Fibroblast of villous mesenchyme (primary cell): ENCODE results near the gene DEPDC5. TPM values are rescaled to one million over a fixed set of nuclear protein-coding genes. Genes with fewer than 3 reads are reported as not detected.

Experiments used
- DNase-seq: peaks from one replicate; pipeline ENCODE4 v3.0.0-alpha.2; 2010; ENCODE audit warnings: low read depth
- H3K4me3 ChIP-seq: 2 replicates; pipeline ENCODE4 v1.5.1; 2011; ENCODE audit warnings: low read depth, mild to moderate bottlenecking, low read length
- total RNA-seq: library from RNA; depleted of rRNA; stranded (reverse); fragments of >200 nt; gene quantifications from 2 replicates; pipeline ENCODE4 v1.2.3, GENCODE V29; 2012
- TF ChIP-seq, protein P1 (sequence below): IDR thresholded peaks from 2 replicates; pipeline ENCODE4 v1.5.1; 2012; ENCODE audit warnings: low read depth, mild to moderate bottlenecking, low read length; ENCODE audit not compliant: insufficient read depth

DEPDC5 gene
- total RNA-seq, 1 donor = 13.0 TPM

DNA sequence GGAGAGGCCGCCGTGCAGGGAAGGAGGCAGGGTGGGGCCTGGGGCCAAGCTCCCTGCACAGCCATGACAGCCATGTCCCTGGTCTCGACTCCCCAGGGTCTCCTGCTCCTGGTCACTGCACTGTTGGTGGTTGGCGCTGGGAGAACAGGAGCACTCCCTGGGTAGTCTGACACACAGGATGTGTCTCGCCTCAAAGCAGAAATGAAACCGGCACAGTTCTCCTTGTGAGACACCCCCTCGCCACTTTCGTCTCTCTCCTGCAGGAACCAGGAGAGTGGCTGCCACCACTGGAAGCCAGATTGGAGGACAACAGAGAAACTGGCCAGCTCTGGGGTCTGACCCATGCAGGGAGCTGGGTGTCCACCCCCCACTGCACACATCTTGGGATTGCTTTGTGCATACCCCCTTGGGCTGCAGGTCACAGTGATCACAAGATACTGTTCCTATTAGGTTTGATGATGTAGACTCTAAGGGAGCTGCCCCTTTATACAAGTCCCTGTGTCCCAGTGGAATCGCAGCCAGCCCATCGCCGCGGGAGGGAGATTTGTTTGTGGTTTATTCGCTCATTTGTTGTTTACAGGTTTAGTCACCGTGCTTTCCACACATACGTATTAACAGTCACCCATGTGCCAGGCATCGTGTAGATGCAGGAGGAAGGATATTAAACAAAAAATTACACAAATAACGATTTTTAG lies 163.6 kb downstream of the DEPDC5 start:
- TF ChIP-seq, protein P1, sequence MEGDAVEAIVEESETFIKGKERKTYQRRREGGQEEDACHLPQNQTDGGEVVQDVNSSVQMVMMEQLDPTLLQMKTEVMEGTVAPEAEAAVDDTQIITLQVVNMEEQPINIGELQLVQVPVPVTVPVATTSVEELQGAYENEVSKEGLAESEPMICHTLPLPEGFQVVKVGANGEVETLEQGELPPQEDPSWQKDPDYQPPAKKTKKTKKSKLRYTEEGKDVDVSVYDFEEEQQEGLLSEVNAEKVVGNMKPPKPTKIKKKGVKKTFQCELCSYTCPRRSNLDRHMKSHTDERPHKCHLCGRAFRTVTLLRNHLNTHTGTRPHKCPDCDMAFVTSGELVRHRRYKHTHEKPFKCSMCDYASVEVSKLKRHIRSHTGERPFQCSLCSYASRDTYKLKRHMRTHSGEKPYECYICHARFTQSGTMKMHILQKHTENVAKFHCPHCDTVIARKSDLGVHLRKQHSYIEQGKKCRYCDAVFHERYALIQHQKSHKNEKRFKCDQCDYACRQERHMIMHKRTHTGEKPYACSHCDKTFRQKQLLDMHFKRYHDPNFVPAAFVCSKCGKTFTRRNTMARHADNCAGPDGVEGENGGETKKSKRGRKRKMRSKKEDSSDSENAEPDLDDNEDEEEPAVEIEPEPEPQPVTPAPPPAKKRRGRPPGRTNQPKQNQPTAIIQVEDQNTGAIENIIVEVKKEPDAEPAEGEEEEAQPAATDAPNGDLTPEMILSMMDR = no peak
- no peak for DNase-seq
- no peak overlapping the region for H3K4me3 ChIP-seq

DNA sequence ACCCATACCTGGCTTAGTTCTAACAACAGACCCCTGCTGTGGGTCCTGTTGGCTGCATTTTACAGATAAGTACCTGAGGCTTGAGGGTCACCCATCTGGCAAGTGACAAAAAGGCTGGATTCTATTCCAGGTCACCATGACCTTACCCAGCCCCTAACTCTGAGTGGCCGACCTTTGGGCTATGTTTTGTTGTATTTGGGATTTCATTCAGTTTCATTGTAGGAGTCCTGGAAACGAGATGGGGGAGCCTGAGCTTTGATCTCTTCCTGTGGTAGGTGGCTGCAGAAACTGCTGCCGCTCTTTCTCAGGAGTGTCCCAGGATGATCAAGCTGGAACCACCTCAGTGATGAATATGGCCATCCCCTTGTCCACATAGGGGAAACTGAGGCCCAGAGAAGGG lies 165.9 kb downstream of the DEPDC5 start:
- H3K4me3 ChIP-seq = no peak overlapping the region
- DNase-seq = no peak
- TF ChIP-seq, protein P1 = no peak

DNA sequence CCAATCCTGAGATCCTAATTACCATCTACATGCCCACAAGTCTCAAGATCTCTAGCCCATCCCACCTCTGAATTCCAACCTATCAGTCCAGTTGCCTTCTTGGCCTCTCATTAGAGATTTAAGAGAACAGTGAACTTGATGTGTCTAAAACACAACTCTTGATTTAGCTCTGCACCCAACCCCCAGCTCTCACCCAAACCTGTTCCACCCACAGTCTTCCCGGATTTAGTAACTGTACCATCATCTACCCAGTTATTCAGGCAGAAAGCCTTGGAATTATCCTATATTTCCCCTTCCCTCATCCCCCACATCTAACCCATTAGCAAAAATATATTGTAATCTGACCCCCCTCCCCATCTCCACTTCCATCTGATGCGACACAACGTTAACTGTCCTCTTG lies 166.5 kb downstream of the DEPDC5 start:
- DNase-seq = no peak
- H3K4me3 ChIP-seq = no peak overlapping the region
- TF ChIP-seq, protein P1 = no peak

DNA sequence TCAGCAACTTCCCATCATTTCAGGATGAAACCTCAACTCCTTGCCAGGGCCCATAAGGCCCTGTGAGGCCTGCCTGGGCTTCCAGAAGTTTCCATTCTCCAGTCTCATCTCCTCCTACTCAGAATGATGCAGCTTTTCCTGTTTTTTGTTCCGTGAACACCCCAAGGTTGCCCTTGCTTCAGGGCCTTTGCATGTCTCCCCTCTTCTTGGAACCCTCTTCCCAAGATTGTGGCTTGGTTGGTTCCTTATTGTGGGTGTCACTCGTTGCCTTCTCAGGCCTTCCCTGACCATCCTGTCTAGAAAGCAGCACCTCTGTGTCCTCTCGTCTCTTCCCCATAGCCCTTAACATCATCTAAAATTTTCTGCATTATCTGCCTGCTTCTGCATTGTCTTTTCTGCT lies 167.3 kb downstream of the DEPDC5 start:
- H3K4me3 ChIP-seq = no peak overlapping the region
- no peak for DNase-seq
- TF ChIP-seq, protein P1 = no peak

DNA sequence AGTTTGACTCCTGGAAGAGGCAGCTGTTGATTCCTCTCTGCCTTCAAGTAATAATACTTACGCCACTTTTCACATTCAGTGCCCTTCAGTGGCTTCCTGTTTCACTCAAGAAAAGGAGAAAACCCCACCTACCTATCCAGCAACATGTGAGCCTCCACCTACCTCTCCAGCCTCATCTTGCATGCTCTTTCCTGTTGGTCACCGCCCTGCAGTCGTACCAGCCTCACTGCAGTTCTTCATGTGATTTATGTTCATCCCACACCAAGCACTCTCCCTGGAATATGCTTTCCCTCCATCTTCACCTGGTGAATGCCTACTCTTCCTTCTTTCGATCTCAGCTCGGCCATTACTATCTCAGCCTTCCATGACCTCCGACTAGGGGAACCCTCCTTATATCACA lies 168.7 kb downstream of the DEPDC5 start:
- no peak for DNase-seq
- TF ChIP-seq, protein P1 = no peak
- H3K4me3 ChIP-seq = no peak overlapping the region

DNA sequence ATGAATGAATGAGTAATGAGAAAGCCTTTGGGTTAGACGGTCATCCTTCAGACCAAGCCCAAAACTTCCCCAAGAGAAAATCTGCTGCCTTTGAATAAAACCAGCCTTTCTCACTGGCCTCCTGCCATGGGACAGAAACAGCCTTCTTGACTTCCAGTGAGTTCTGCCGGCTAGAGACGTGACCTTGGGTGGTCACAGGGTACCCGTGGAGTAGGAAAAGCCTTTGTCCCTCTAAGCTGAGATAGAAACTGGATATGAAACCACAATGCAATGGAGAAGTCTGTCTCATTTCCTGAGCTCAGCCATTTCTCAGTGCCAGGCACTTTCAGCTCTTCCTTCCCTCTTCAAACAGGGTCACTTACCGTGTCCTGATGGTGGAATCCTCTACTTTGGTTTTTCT lies 169.3 kb downstream of the DEPDC5 start:
- no peak overlapping the region for H3K4me3 ChIP-seq
- TF ChIP-seq, protein P1 = no peak
- no peak for DNase-seq

DNA sequence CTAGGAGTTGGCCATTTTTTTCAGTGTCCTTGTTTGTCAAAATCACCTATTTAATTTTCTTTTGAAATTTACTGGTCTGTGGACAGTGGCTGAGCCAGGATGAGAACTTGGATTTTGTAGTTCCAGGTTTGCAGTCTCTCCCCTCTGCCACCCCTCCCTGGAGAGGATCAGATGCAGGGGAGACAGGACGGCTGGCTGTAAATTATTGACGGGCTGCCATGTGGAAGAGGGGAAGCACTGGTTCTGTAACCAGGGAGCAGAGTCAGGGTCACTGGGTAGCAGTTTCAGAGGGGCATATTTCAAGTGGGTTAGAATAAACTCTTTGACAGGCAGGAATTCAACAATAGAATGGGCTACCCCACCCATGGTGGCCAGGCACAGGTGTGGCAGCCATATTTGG lies 169.9 kb downstream of the DEPDC5 start:
- TF ChIP-seq, protein P1 = no peak
- no peak for DNase-seq
- H3K4me3 ChIP-seq = no peak overlapping the region
